Sigmoid colon (tissue), 7 donors: ENCODE measurements around the gene GPC6. TPM values are rescaled to one million over a fixed set of nuclear protein-coding genes. Genes with fewer than 3 reads are reported as not detected.
A peak's percentile ranks its signal among the peaks of the same experiment; 100 is the strongest.

Experiments used
- DNase-seq: peaks from one replicate; pipeline ENCODE4 v3.0.0-alpha.2; 2019
- H3K27ac ChIP-seq, 4 donors: fragments of 200-600 bp; sonication (generic); one replicate each; pipeline ENCODE4 v1.5.1; 2016 to 2019; ENCODE audit warnings: mild to moderate bottlenecking in 1 of 4
- H3K27me3 ChIP-seq, 3 donors: fragments of 200-600 bp; sonication (generic); one replicate each; pipeline ENCODE4 v1.5.1; 2019; ENCODE audit warnings: mild to moderate bottlenecking in 1 of 3
- H3K36me3 ChIP-seq, 4 donors: fragments of 200-600 bp; sonication (generic); one replicate each; pipeline ENCODE4 v1.5.1; 2016 to 2019
- H3K4me1 ChIP-seq, 4 donors: fragments of 200-600 bp; sonication (generic); one replicate each; pipeline ENCODE4 v1.5.1; 2017 to 2019
- H3K4me3 ChIP-seq, 4 donors: fragments of 200-600 bp; sonication (generic); one replicate each; pipeline ENCODE4 v1.5.1; 2017 to 2019; ENCODE audit warnings: mild to moderate bottlenecking in 2 of 4, moderate library complexity in 1 of 4
- H3K9me3 ChIP-seq, 4 donors: fragments of 200-600 bp in 3 of 4; sonication (generic) in 3 of 4; one replicate each; pipeline versions ENCODE4 v1.5.1 to v1.6.1; 2013 to 2019
- CTCF ChIP-seq, 4 experiments: fragments of 450-650 bp in 3 of 4; fragments of 200-600 bp in 1 of 4; IDR thresholded peaks; one replicate each; pipeline ENCODE4 v1.5.1; 2016 to 2019; ENCODE audit warnings: antibody characterized with exemption in 4 of 4, mild to moderate bottlenecking in 3 of 4, moderate library complexity in 2 of 4
- EP300 ChIP-seq, 4 donors: sonication (generic); formaldehyde crosslinking; IDR thresholded peaks; one replicate each; pipeline ENCODE4 v1.6.1; 2017; ENCODE audit warnings: antibody characterized with exemption in 4 of 4
- POLR2A ChIP-seq, 2 donors: fragments of 450-650 bp; IDR thresholded peaks; one replicate each; pipeline ENCODE4 v1.6.1; 2016; ENCODE audit warnings: antibody characterized with exemption in 2 of 2, mild to moderate bottlenecking in 2 of 2, moderate library complexity in 2 of 2
- POLR2AphosphoS5 ChIP-seq, 4 donors: sonication (generic); formaldehyde crosslinking; IDR thresholded peaks; one replicate each; pipeline ENCODE4 v1.6.1; 2017; ENCODE audit warnings: antibody characterized with exemption in 4 of 4
- WGBS, 2 donors: extraction: QIAGEN DNeasy Blood & Tissue Kit; methylation state at CpG; one replicate each; pipeline ENCODE4 v1.1.7; 2013; 5-methylcytosine and 5-hydroxymethylcytosine counted together
- intact Hi-C: fragments of 100-400 bp; cut with DNase I; formaldehyde crosslinking; loops from one replicate; pipeline ENCODE4 v1.15.1; 2023
- polyA plus RNA-seq, 3 donors: library from polyadenylated mRNA; stranded (reverse); fragments of 200-250 nt; gene quantifications; one replicate each; pipeline ENCODE4 v1.2.3, GENCODE V29; 2013
- total RNA-seq, 4 donors: library from RNA; depleted of rRNA; stranded (reverse); fragments of >200 nt; gene quantifications; one replicate each; pipeline ENCODE4 v1.1.0, GENCODE V29; 2016
- donor health status: healthy with polysubstance abuse.
- donor health status: Bipolar disorder and iron deficiency.
- donor health status: healthy.

GPC6 gene
- total and polyA plus RNA-seq, 7 donors, result 0.23 to 27.5 (median 14.4) TPM

GRCh38 chr13:94192431-94192975, 965.9 kb downstream of the GPC6 start:
- no peaks in the 10 kb centered on the region for H3K9me3 ChIP-seq
- H3K27me3 ChIP-seq, result no peaks in the 10 kb centered on the region
- no peaks in the 10 kb centered on the region for H3K4me1 ChIP-seq
- no peak overlapping the region for H3K27ac ChIP-seq
- WGBS, 2 donors, result 62 to 68% methylated on average over 3 of the region's 3 CpGs
- DNase-seq, result no peak
- H3K36me3 ChIP-seq, result no peaks in the 10 kb centered on the region
- intact Hi-C loops, result no loop called here
- TF ChIP-seq POLR2A (IDR thresholded peaks at IDR 0.05) (no peak), CTCF (IDR thresholded peaks at IDR 0.05) (peak in 1 of 4 experiments; percentile 18), POLR2AphosphoS5 (IDR thresholded peaks at IDR 0.05) (no peak), EP300 (IDR thresholded peaks at IDR 0.05) (no peak)
- H3K4me3 ChIP-seq, result no peak overlapping the region

- Histone ChIP-seq H3K9me3 (no peaks in the 10 kb centered on the region), H3K4me1 (no peaks in the 10 kb centered on the region), H3K4me3 (no peak overlapping the region), H3K27me3 (no peaks in the 10 kb centered on the region), H3K36me3 (no peaks in the 10 kb centered on the region), H3K27ac (no peak overlapping the region)
- 79 to 88% methylated on average over 2 of the region's 2 CpGs for WGBS, 2 donors
- DNase-seq, result no peak
- TF ChIP-seq POLR2A (IDR thresholded peaks at IDR 0.05) (no peak), CTCF (IDR thresholded peaks at IDR 0.05) (no peak), EP300 (IDR thresholded peaks at IDR 0.05) (no peak), POLR2AphosphoS5 (IDR thresholded peaks at IDR 0.05) (no peak)
- intact Hi-C loops, result no loop called here
These were observed 969.1 kb downstream of the GPC6 start for GRCh38 chr13:94195715-94196114.

GRCh38 chr13:94196413-94196812, 969.8 kb downstream of the GPC6 start:
- intact Hi-C loops, result no loop called here
- Histone ChIP-seq H3K27ac (no peak overlapping the region), H3K36me3 (no peaks in the 10 kb centered on the region), H3K9me3 (no peaks in the 10 kb centered on the region), H3K27me3 (no peaks in the 10 kb centered on the region), H3K4me1 (no peaks in the 10 kb centered on the region), H3K4me3 (no peak overlapping the region)
- 58 to 82% methylated on average over 5 of the region's 5 CpGs for WGBS, 2 donors
- no peak for TF ChIP-seq CTCF (IDR thresholded peaks at IDR 0.05)
- TF ChIP-seq EP300 (IDR thresholded peaks at IDR 0.05), result no peak
- TF ChIP-seq POLR2AphosphoS5 (IDR thresholded peaks at IDR 0.05), result no peak
- TF ChIP-seq POLR2A (IDR thresholded peaks at IDR 0.05), result no peak
- no peak for DNase-seq

GRCh38 chr13:94198681-94199080, 972.1 kb downstream of the GPC6 start:
- H3K27ac ChIP-seq, result no peak overlapping the region
- H3K27me3 ChIP-seq, result no peaks in the 10 kb centered on the region
- no peak for DNase-seq
- H3K9me3 ChIP-seq, result no peaks in the 10 kb centered on the region
- WGBS, 2 donors, result 55 to 87% methylated on average over 4 of the region's 4 CpGs
- TF ChIP-seq POLR2A (IDR thresholded peaks at IDR 0.05), result no peak
- TF ChIP-seq CTCF (IDR thresholded peaks at IDR 0.05), result no peak
- TF ChIP-seq POLR2AphosphoS5 (IDR thresholded peaks at IDR 0.05), result no peak
- TF ChIP-seq EP300 (IDR thresholded peaks at IDR 0.05), result no peak
- intact Hi-C loops, result no loop called here
- no peaks in the 10 kb centered on the region for H3K36me3 ChIP-seq
- H3K4me1 ChIP-seq, result no peaks in the 10 kb centered on the region
- no peak overlapping the region for H3K4me3 ChIP-seq

GRCh38 chr13:94199135-94199534, 972.5 kb downstream of the GPC6 start:
- 83 to 86% methylated on average over 3 of the region's 3 CpGs for WGBS, 2 donors
- Histone ChIP-seq H3K27ac (no peak overlapping the region), H3K4me1 (no peaks in the 10 kb centered on the region), H3K36me3 (no peaks in the 10 kb centered on the region), H3K27me3 (no peaks in the 10 kb centered on the region), H3K9me3 (no peaks in the 10 kb centered on the region), H3K4me3 (no peak overlapping the region)
- TF ChIP-seq CTCF (IDR thresholded peaks at IDR 0.05) (no peak), POLR2A (IDR thresholded peaks at IDR 0.05) (no peak), POLR2AphosphoS5 (IDR thresholded peaks at IDR 0.05) (no peak), EP300 (IDR thresholded peaks at IDR 0.05) (no peak)
- intact Hi-C loops, result no loop called here
- no peak for DNase-seq
